ENCODE measurements around the gene PHACTR3.

- no peak for TF ChIP-seq CTCF (conservative IDR thresholded peaks at IDR 0.05; ENCODE audit: low read depth, low read length)
- no peak for TF ChIP-seq EZH2phosphoT487 (IDR thresholded peaks at IDR 0.05; ENCODE audit: borderline replicate concordance, low read length)
- TF ChIP-seq EZH2 (IDR thresholded peaks at IDR 0.05; ENCODE audit: low read length, unreplicated experiment), result no peak
Observed at GRCh38 chr20:59584278-59584925, 19.9 kb upstream of the PHACTR3 start.
